Activated B cell treated with CpG ODN at 0.5 μM for 24 hours (primary cell): Measurements from ENCODE around the gene PYURF. TPM values are rescaled to one million over a fixed set of nuclear protein-coding genes. Genes with fewer than 3 reads are reported as not detected.

Experiments used
- ATAC-seq: fragments of 200-7000 bp; cut with Tn5 transposase; one replicate; pipeline ENCODE4 v1.10.0; 2021; ENCODE audit warnings: low read depth, mild to moderate bottlenecking, moderate library complexity
- CTCF ChIA-PET: fragments of 350-600 bp; sonication (Branson Sonifier 250); formaldehyde crosslinking; loops from one replicate; lab custom pipeline; 2021; ENCODE audit warnings: antibody characterized with exemption; lab: Charles Lee
- POLR2A ChIA-PET: fragments of 350-600 bp; sonication (Branson Sonifier 250); formaldehyde crosslinking; loops from one replicate; lab custom pipeline; 2021; ENCODE audit warnings: antibody characterized with exemption; lab: Charles Lee
- DNase-seq: peaks from one replicate; pipeline ENCODE4 v3.0.0; 2022
- H3K27ac Mint-ChIP-seq: one replicate; pipeline ENCODE4 v1.8.0; 2020; ENCODE audit warnings: mixed read lengths
- H3K27me3 Mint-ChIP-seq: one replicate; pipeline ENCODE4 v1.8.0; 2021; ENCODE audit warnings: mixed read lengths
- H3K36me3 Mint-ChIP-seq: one replicate; pipeline ENCODE4 v1.8.0; 2021; ENCODE audit warnings: low read depth, mixed read lengths
- H3K4me1 Mint-ChIP-seq: one replicate; pipeline ENCODE4 v1.8.0; 2021; ENCODE audit warnings: mixed read lengths
- H3K4me3 Mint-ChIP-seq: one replicate; pipeline ENCODE4 v1.8.0; 2020; ENCODE audit warnings: mild to moderate bottlenecking, mixed read lengths
- H3K9me3 Mint-ChIP-seq: one replicate; pipeline ENCODE4 v1.8.0; 2020; ENCODE audit warnings: mixed read lengths
- CTCF ChIP-seq: fragments of 200-600 bp; IDR thresholded peaks from one replicate; pipeline ENCODE4 v1.8.0; 2022; ENCODE audit warnings: antibody characterized with exemption, mild to moderate bottlenecking
- intact Hi-C: fragments of 100-400 bp; cut with micrococcal nuclease; formaldehyde crosslinking; loops from one replicate; pipeline ENCODE4 v1.15.1; 2024
- total RNA-seq: library from RNA; stranded (reverse); gene quantifications from 2 replicates; pipeline ENCODE4 v1.2.3, GENCODE V29; 2022

The PYURF gene
- total RNA-seq, 1 donor from 2014 or later, result 42.2 TPM

DNA sequence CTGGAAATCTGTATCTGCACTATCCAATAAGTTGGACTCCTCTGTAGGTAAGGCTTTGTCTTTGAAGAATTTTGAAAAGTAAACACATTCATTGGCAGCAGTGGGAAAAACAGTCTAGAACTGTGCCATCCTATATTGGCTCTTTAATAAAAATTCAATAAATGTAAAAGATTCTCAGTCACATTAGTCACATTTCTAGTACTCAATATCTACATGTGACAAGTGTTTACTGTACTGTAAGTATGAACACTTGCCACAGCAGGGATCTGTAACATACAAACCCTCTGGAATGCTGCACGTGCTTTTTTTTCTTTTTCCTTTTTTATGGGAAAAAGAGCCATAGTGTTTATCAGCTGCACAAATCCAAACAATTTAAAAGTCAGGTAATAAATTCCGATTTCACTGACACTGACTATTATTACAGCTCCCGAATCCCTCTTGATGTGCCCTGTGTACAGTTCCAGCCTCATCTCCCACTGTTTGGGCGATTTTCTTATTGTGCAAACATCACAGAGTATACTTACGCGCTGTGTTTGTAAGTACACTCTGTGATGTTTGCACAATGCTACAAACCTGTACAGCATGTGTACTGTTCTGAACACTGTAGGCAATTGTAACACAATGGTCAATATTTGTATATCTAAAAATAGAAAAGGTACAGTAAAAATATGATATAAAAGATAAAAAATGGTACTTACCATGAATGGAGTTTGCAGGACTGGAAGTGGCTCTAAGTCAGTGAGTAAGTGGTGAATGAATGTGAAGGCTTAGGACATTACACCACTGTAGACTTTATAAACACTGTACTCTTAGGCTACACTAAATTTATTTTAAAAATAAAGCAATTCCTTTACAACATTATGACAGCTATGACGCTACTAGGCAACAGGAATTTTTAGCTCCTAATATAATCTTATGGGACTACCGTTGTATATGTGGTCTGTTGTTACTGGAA, 8.7 kb downstream of the PYURF start:
- intact Hi-C loops, result loop anchor here (1.0 to 2.0 kb wide), 4 partner anchors 146 to 662 kb away; no protein-coding TSS in a partner anchor
- CTCF ChIA-PET, result interaction anchor here (0.6 to 11.5 kb wide), 24 partner anchors 8 to 493 kb away, joined by 3 to 201 read pairs (median 4); partner anchors contain the start of genes HERC5, HERC6 and PPM1K
- Mint-ChIP-seq H3K9me3 (no peaks in the 10 kb centered on the region), H3K27me3 (no peaks in the 10 kb centered on the region), H3K36me3 (peaks cover 2% of the 10 kb centered on the region), H3K4me3 (no peak overlapping the region), H3K4me1 (no peaks in the 10 kb centered on the region), H3K27ac (no peak overlapping the region)
- no peak for DNase-seq
- ATAC-seq, result no peak
- POLR2A ChIA-PET, result interaction anchor here (0.9 to 1.3 kb wide), 2 partner anchors 231 to 296 kb away, joined by 5 to 14 read pairs; partner anchors contain the start of gene PPM1K
- TF ChIP-seq CTCF, result no peak

DNA sequence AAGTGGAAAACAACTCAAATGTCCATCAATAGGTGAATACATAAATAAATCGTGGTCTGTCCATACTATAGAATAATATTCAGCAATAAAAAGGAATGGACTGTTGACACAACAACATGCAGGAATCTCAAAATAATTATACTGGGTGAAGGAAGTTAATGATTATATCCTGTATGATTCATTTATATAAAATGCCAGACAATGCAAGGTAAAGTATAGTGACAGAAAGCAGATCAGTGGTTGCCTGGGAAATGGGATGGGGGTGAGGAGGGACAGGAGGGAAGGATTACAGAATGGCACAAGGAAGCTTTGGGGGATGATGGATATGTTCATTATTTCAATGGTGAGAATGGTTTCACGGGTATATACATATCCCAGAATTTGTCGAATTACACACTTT, 12.3 kb downstream of the PYURF start:
- no peak for ATAC-seq
- Mint-ChIP-seq H3K4me1 (no peaks in the 10 kb centered on the region), H3K4me3 (no peak overlapping the region), H3K36me3 (no peaks in the 10 kb centered on the region), H3K9me3 (no peaks in the 10 kb centered on the region), H3K27me3 (no peaks in the 10 kb centered on the region), H3K27ac (no peak overlapping the region)
- ChIA-PET POLR2A (no interaction called here), CTCF (interaction anchor here (1.8 to 11.5 kb wide), 2 partner anchors 294 to 300 kb away, joined by 4 to 201 read pairs; no protein-coding TSS in a partner anchor)
- no peak for TF ChIP-seq CTCF
- DNase-seq, result no peak
- intact Hi-C loops, result no loop called here

DNA sequence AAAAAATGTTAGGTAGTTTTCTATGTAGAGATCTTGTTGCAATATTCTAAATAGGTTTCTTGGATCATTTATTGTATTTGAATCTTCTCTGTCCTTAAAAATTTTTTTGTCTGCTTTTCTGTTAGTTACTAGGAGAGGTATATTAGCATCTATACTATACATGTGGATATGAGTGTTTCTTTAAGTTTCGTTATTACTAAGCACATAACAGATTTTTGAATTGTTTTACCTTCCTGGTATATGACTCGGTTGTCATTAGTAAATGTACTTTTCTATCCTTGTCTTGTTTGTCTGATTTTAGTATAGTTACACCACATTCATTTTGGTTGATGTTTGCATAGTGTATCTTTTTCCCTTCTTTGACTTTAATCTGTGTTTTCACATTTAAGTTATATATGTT, 20.2 kb downstream of the PYURF start:
- ChIA-PET POLR2A (no interaction called here), CTCF (no interaction called here)
- ATAC-seq, result no peak
- Mint-ChIP-seq H3K27me3 (no peaks in the 10 kb centered on the region), H3K4me3 (no peak overlapping the region), H3K36me3 (peaks cover 16% of the 10 kb centered on the region), H3K4me1 (no peaks in the 10 kb centered on the region), H3K9me3 (no peaks in the 10 kb centered on the region), H3K27ac (no peak overlapping the region)
- no peak for TF ChIP-seq CTCF
- intact Hi-C loops, result no loop called here
- no peak for DNase-seq

- ChIA-PET CTCF (no interaction called here), POLR2A (no interaction called here)
- Mint-ChIP-seq H3K27ac (no peak overlapping the region), H3K4me3 (no peak overlapping the region), H3K27me3 (no peaks in the 10 kb centered on the region), H3K9me3 (no peaks in the 10 kb centered on the region), H3K4me1 (no peaks in the 10 kb centered on the region), H3K36me3 (peaks cover 22% of the 10 kb centered on the region)
- TF ChIP-seq CTCF, result no peak
- DNase-seq, result no peak
- ATAC-seq, result no peak
- intact Hi-C loops, result no loop called here
Observed at GRCh38 chr4:88497859-88498409, 25.6 kb downstream of the PYURF start.

GRCh38 chr4:88489100-88489761, 34.3 kb downstream of the PYURF start:
- Mint-ChIP-seq H3K36me3 (peaks cover 26% of the 10 kb centered on the region), H3K4me3 (no peak overlapping the region), H3K27me3 (no peaks in the 10 kb centered on the region), H3K9me3 (no peaks in the 10 kb centered on the region), H3K4me1 (no peaks in the 10 kb centered on the region), H3K27ac (no peak overlapping the region)
- intact Hi-C loops, result no loop called here
- TF ChIP-seq CTCF, result no peak
- CTCF ChIA-PET, result no interaction called here
- DNase-seq (no peak), ATAC-seq (no peak)
- POLR2A ChIA-PET, result no interaction called here
